HepG2 (cell line): Measurements from ENCODE around the gene ZNF79. TPM values are rescaled to one million over a fixed set of nuclear protein-coding genes. Genes with fewer than 3 reads are reported as not detected.

Source experiments
- AGO2 ChIP-seq: fragments of 200-400 bp; formaldehyde crosslinking; optimal IDR thresholded peaks from 2 replicates; pipeline ENCODE3; 2017; ENCODE audit warnings: mild to moderate bottlenecking, low read depth, low read length, moderate library complexity
- CBX5 ChIP-seq: sonication (generic); formaldehyde crosslinking; IDR thresholded peaks from 2 replicates; pipeline ENCODE4 v1.4.0; 2020; ENCODE audit warnings: missing genetic modification reagents, borderline replicate concordance
- CERS6 ChIP-seq: sonication (generic); formaldehyde crosslinking; IDR thresholded peaks from 2 replicates; pipeline ENCODE4 v1.5.0; 2020; ENCODE audit warnings: missing genetic modification reagents
- ELF1 ChIP-seq: sonication (generic); formaldehyde crosslinking; IDR thresholded peaks from 2 replicates; pipeline ENCODE4 v1.4.0; 2020; ENCODE audit warnings: missing genetic modification reagents
- FOXA3 ChIP-seq: IDR thresholded peaks from 2 replicates; pipeline ENCODE4 v1.6.1; 2016; ENCODE audit warnings: missing genetic modification reagents, missing compliant biosample characterization
- HDAC1 ChIP-seq: sonication (generic); formaldehyde crosslinking; IDR thresholded peaks from 2 replicates; pipeline ENCODE4 v1.5.1; 2020; ENCODE audit warnings: mild to moderate bottlenecking, missing genetic modification reagents
- IKZF5 ChIP-seq: IDR thresholded peaks from 2 replicates; pipeline ENCODE4 v1.6.1; 2018; ENCODE audit warnings: missing genetic modification reagents, mild to moderate bottlenecking, missing compliant biosample characterization
- MAFK ChIP-seq, 2 experiments: IDR thresholded peaks in 1 of 2; conservative IDR thresholded peaks in 1 of 2; 2 replicates each; pipeline ENCODE4 v1.6.1; 2011; ENCODE audit warnings: improper control_type of control experiment in 2 of 2, low read length in 2 of 2
- NR3C1 ChIP-seq: sonication (generic); formaldehyde crosslinking; IDR thresholded peaks from 2 replicates; pipeline ENCODE4 v1.4.0; 2020; ENCODE audit warnings: missing genetic modification reagents
- PAX8 ChIP-seq: sonication (generic); formaldehyde crosslinking; IDR thresholded peaks from 2 replicates; pipeline ENCODE4 v1.8.0; 2022; ENCODE audit warnings: mild to moderate bottlenecking, missing genetic modification reagents, borderline replicate concordance
- PHF8 ChIP-seq: sonication (generic); formaldehyde crosslinking; IDR thresholded peaks from 2 replicates; pipeline ENCODE4 v1.5.0; 2020; ENCODE audit warnings: missing genetic modification reagents
- RAD21 ChIP-seq: fragments of 450-650 bp; formaldehyde crosslinking; IDR thresholded peaks from 2 replicates; pipeline ENCODE4 v1.5.0; 2020; ENCODE audit warnings: mild to moderate bottlenecking
- ZFX ChIP-seq: sonication (generic); formaldehyde crosslinking; IDR thresholded peaks from 2 replicates; pipeline ENCODE4 v1.4.0; 2020; ENCODE audit warnings: mild to moderate bottlenecking, low read depth, missing genetic modification reagents, moderate library complexity
- ZMYM4 ChIP-seq: sonication (generic); formaldehyde crosslinking; IDR thresholded peaks from 2 replicates; pipeline ENCODE4 v1.8.1; 2023; ENCODE audit warnings: mild to moderate bottlenecking, missing genetic modification reagents
- ZNF703 ChIP-seq: sonication (generic); formaldehyde crosslinking; IDR thresholded peaks from 2 replicates; pipeline ENCODE4 v1.5.1; 2020; ENCODE audit warnings: missing genetic modification reagents, mild to moderate bottlenecking, moderate library complexity, borderline replicate concordance
- ZNF879 ChIP-seq: sonication (generic); formaldehyde crosslinking; IDR thresholded peaks from 2 replicates; pipeline ENCODE4 v1.8.1; 2023; ENCODE audit warnings: missing genetic modification reagents
- polyA plus RNA-seq, 8 experiments: library from polyadenylated mRNA; depleted of rRNA in 3 of 8; stranded (reverse) in 7 of 8; unstranded in 1 of 8; fragments of >200 nt; fragmentation: Illumina TruSeq in 4 of 8; extraction: Trizol in 4 of 8; gene quantifications; 2 replicates each; pipeline versions ENCODE4 v1.2.1 to v1.2.3, GENCODE V29; 2011 to 2016; ENCODE audit warnings: low read depth in 4 of 8, missing spikeins in 1 of 8, mixed read lengths in 1 of 8; ENCODE audit not compliant: insufficient read depth in 1 of 8
- total RNA-seq, 5 experiments: library from RNA; depleted of rRNA; stranded (reverse); fragments of >200 nt; fragmentation: Illumina TruSeq; extraction: Trizol; gene quantifications; 2 replicates each; pipeline ENCODE4 v1.2.3, GENCODE V29; 2016; ENCODE audit warnings: low read depth in 1 of 5

ZNF79 gene
- total and polyA plus RNA-seq, 2 of the 13 experiments (the other 11 are each of a cell fraction or from before 2014, with no cell fraction given), result 3.7 to 8.1 TPM

- TF ChIP-seq ELF1 (CRISPR knock-in tag), result 0 out of 2 replicates have a peak, but pooled peaks have one; percentile 24
- no peak for TF ChIP-seq CERS6
- 0 out of 2 replicates have a peak, but pooled peaks have one; percentile 37 for TF ChIP-seq PAX8 (CRISPR knock-in tag)
- no peak for TF ChIP-seq ZNF879 (CRISPR knock-in tag)
- TF ChIP-seq CBX5 (CRISPR knock-in tag), result peak; percentile 62; the same call in 1 of the 2 replicates
- 0 out of 2 replicates have a peak, but pooled peaks have one; percentile 41 for TF ChIP-seq FOXA3 (CRISPR knock-in tag)
- TF ChIP-seq ZMYM4, result peak; percentile 52; the same call in 1 of the 2 replicates
- peak; percentile 80 for TF ChIP-seq AGO2
- peak; percentile 29 for TF ChIP-seq ZFX (CRISPR knock-in tag)
- TF ChIP-seq HDAC1 (CRISPR knock-in tag), result peak; percentile 86
- no peak for TF ChIP-seq MAFK (conservative IDR thresholded peaks at IDR 0.05 in 1 of 2, IDR thresholded peaks at IDR 0.05 in 1 of 2; ENCODE audit: low read length in 2 of 2)
- peak; percentile 90 for TF ChIP-seq RAD21 (CRISPR knock-in tag)
- peak; percentile 47; the same call in 1 of the 2 replicates for TF ChIP-seq IKZF5
- no peak for TF ChIP-seq ZNF703 (CRISPR knock-in tag)
- TF ChIP-seq PHF8, result peak; percentile 61
- no peak for TF ChIP-seq NR3C1 (CRISPR knock-in tag)
These were observed 26.4 kb upstream of the ZNF79 start (continued) for GRCh38 chr9:127397646-127398274.
